GM20000 (cell line): Measurements from ENCODE around the gene FUT1.
"Not testable (repeated sequence)": the region's sequence is repeated elsewhere in the genome, so short reads cannot be mapped to it uniquely, and the experiment has no call there.

Source experiments
- DNase-seq: peaks from one replicate; pipeline ENCODE4 v3.0.0; 2012; ENCODE audit warnings: low spot score
- TF ChIP-seq, protein P1 (sequence below): IDR thresholded peaks from 2 replicates; pipeline ENCODE4 v1.5.1; 2012; ENCODE audit warnings: mild to moderate bottlenecking, control low read depth; ENCODE audit errors: extremely low read depth, missing control alignments

Gene FUT1

DNA sequence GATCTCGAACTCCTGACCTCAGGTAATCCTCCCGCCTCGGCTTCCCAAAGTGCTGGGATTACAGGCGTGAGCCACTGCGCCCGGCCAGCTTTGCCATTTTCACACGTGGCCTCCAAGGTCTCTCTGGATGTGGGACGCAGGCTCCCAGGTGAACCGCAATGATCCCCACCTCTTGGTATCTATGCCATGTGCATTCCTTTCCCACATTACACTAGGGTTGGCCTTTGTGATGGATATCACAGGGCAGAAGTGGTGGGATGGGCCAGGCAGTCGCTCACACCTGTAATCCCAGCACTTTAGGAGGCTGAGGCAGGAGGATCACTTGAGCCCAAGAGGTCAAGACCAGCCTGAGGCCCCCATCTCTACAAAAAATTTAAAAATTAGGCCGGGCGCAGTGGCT lies 25.3 kb upstream of the FUT1 start:
- TF ChIP-seq, protein P1, sequence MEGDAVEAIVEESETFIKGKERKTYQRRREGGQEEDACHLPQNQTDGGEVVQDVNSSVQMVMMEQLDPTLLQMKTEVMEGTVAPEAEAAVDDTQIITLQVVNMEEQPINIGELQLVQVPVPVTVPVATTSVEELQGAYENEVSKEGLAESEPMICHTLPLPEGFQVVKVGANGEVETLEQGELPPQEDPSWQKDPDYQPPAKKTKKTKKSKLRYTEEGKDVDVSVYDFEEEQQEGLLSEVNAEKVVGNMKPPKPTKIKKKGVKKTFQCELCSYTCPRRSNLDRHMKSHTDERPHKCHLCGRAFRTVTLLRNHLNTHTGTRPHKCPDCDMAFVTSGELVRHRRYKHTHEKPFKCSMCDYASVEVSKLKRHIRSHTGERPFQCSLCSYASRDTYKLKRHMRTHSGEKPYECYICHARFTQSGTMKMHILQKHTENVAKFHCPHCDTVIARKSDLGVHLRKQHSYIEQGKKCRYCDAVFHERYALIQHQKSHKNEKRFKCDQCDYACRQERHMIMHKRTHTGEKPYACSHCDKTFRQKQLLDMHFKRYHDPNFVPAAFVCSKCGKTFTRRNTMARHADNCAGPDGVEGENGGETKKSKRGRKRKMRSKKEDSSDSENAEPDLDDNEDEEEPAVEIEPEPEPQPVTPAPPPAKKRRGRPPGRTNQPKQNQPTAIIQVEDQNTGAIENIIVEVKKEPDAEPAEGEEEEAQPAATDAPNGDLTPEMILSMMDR = no peak
- no peak for DNase-seq

- TF ChIP-seq, protein P1 = no peak
- no peak for DNase-seq
These were observed 24.7 kb upstream of the FUT1 start for GRCh38 chr19:48777139-48777538.

DNA sequence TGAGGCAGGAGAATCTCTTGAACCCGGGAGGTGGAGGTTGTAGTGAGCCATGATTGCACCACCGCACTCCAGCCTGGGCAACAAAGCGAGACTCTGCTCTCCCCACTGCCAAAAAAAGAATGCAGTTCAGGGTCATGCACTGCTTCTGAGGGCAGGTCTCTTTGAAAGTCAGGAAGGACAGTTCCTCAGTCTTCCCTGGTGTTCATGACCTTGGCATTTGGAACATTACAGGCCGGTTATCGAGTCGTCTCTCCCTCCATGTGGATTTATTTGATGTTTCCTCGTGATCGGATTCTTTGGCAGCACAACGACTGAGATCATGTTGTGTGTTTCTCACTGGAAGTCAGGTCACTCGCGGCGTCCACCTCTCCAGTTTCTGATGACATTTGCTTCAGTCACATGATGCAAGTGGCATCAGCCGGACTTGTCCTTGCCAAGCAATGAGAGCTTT lies 20.1 kb upstream of the FUT1 start:
- DNase-seq = no peak
- TF ChIP-seq, protein P1 = no peak

DNA sequence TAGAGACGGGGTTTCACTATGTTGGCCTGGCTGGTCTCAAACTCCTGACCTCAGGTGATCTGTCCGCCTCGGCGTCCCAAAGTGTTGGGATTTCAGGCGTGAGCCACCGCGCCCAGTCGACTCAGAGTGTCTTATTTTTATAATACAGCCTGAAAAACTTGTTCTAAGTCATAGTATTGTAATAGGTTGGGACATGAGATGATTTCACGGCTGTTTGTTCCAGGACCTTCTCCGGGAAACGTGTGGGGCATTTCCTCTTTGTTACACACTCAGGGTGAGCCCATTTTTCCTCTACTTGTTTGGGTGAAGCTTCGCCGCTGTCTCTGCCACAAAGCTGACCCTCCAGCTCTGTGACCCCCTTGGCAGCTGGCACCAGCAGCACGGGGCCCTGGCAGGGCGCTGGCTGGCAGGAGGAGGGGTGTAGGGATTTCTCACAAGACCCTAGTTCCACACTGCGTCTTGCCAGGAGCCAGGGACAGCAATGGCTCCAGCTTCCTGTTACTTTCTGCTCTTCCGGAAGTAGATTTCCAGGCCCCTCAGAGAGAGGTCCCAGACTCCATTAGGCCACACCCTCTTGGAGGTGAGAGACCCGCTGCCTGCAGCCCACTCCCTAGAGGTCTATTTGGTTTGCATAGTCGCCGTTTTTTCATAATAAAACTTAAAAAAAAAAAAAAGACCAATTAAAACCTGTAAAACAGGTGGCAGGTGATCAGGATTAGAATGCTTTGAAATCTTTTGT lies 18.5 kb upstream of the FUT1 start:
- TF ChIP-seq, protein P1 = no peak
- no peak for DNase-seq

DNA sequence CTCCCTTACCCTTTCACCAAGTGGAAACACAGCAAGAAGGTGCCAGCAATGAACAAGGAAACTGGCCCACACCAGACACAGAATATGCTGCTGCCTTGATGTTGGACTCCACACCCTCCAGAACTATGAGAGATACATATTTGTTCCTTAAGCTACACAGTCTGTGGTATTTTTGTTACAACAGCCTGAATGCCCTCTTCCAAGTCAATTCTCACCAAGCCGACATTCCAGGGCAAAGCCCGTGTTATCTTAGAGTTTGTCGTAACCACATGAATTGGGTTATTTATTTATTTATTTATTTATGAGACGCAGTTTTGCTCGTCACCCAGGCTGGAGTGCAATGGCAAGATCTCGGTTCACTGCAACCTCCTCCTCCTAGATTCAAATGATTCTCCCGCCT lies 17.8 kb upstream of the FUT1 start:
- TF ChIP-seq, protein P1 = no peak
- no peak for DNase-seq

DNA sequence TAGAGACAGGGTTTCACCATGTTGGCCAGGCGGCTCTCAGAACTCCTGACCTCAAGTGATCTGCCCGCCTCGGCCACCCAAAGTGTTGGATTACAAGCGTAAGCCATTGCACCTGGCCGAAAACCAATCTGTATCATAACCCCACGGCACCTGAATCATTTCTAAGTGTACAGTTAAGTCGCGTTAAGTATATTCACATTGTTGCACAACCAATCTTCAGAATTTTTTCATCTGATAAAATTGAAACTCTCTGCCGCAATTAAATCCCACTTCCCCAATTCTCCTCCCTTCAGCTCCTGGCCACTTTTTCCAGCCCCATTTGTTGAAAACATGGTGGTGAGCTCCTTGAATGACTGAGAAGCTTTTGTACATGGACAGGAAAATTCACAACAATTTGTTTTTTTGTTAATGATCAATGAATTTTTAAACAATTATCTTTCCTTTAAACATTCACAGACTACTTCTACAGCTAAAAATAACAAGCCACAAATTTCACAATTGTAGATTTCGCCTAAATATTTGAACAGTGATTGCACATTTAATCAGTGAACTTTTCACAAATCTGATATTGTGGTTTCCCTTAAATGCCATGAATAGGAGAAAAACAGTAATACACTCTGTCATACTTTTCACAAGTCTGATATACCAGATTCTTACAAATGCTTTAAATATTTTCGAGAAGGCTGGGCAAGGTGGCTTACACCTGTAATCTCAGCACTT lies 16.7 kb upstream of the FUT1 start:
- TF ChIP-seq, protein P1 = no peak

DNA sequence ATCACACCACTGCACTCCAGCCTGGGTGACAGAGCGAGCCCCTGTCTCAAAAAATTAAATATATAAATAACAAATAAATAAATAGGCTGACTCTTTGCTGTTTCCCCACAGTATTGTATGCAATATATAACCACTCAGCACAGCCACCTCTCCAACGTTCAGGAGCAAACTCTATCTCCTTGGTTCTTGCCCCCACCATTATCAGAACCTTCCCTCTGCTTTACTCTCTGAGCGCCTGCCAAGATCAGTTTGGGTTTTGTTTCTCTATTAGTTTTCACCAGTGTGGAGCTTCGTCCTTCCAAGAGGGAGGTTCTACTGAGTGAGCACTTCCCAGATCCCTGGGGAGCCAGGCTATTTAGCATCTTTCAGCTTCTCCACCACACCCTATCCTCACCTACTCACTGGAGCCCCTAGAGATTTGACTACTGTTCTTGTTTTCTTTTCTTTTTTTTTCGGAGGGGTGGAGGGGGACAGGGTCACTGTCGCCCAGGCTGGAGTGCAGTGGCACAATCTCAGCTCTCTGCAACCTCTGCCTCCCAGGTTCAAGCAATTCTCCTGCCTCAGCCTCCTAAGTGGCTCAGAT lies 15.8 kb upstream of the FUT1 start:
- DNase-seq = not testable (repeated sequence)

More for the DNA sequence above, 16.7 kb upstream of the FUT1 start:
- DNase-seq = no peak

GRCh38 chr19:48765816-48766215 lies 13.4 kb upstream of the FUT1 start:
- DNase-seq = not testable (repeated sequence)
